CD4-positive, alpha-beta memory T cell (primary cell): Measurements from ENCODE around the gene GLS. TPM values are rescaled to one million over a fixed set of nuclear protein-coding genes. Genes with fewer than 3 reads are reported as not detected.

Experiments used
- CTCF ChIA-PET: fragments of 350-600 bp; sonication (Branson Sonifier 250); formaldehyde crosslinking; loops from one replicate; lab custom pipeline; 2021; ENCODE audit warnings: inconsistent platforms; ENCODE audit not compliant: partially characterized antibody; lab: Charles Lee
- POLR2A ChIA-PET: fragments of 350-600 bp; sonication (Branson Sonifier 250); formaldehyde crosslinking; loops from one replicate; lab custom pipeline; 2021; ENCODE audit not compliant: partially characterized antibody; lab: Charles Lee
- DNase-seq, 5 donors: peaks; one replicate each; pipeline versions ENCODE4 v3.0.0 to v3.0.0-alpha.2; 2020 to 2022; ENCODE audit warnings: mixed read lengths in 1 of 5
- H3K27ac ChIP-seq: one replicate; pipeline ENCODE4 v1.7.0; 2013; ENCODE audit warnings: low read depth, low read length
- H3K27me3 ChIP-seq: 2 replicates; pipeline ENCODE4 v1.7.0; 2013; ENCODE audit warnings: mild to moderate bottlenecking, low read length, moderate library complexity; ENCODE audit not compliant: insufficient read depth
- H3K36me3 ChIP-seq: 2 replicates; pipeline ENCODE4 v1.7.0; 2013; ENCODE audit warnings: mild to moderate bottlenecking, low read length, moderate library complexity; ENCODE audit not compliant: insufficient read depth
- H3K4me1 ChIP-seq: 2 replicates; pipeline ENCODE4 v1.7.0; 2013; ENCODE audit warnings: mild to moderate bottlenecking, low read length, moderate library complexity; ENCODE audit not compliant: insufficient read depth
- H3K4me3 ChIP-seq, 2 donors: one replicate each; pipeline ENCODE4 v1.7.0; 2013; ENCODE audit warnings: low read length in 2 of 2, mild to moderate bottlenecking in 1 of 2
- H3K9me3 ChIP-seq, 2 donors: one replicate each; pipeline ENCODE4 v1.7.0; 2013; ENCODE audit warnings: low read length in 2 of 2, control low read depth in 1 of 2; ENCODE audit not compliant: control insufficient read depth in 1 of 2
- H3K27ac Mint-ChIP-seq, 7 donors: one replicate each; pipeline ENCODE4 v1.8.0; 2020 to 2021; ENCODE audit warnings: mixed read lengths in 7 of 7, mild to moderate bottlenecking in 6 of 7, inconsistent platforms in 3 of 7, moderate library complexity in 3 of 7
- H3K27me3 Mint-ChIP-seq, 2 donors: one replicate each; pipeline ENCODE4 v1.8.0; 2020 to 2021; ENCODE audit warnings: mixed read lengths in 2 of 2
- H3K36me3 Mint-ChIP-seq, 2 donors: one replicate each; pipeline ENCODE4 v1.8.0; 2020 to 2021; ENCODE audit warnings: mixed read lengths in 2 of 2, inconsistent platforms in 1 of 2, mild to moderate bottlenecking in 1 of 2
- H3K4me1 Mint-ChIP-seq, 4 donors: one replicate each; pipeline ENCODE4 v1.8.0; 2020 to 2021; ENCODE audit warnings: mixed read lengths in 4 of 4, mild to moderate bottlenecking in 1 of 4
- H3K4me3 Mint-ChIP-seq, 8 donors: one replicate each; pipeline ENCODE4 v1.8.0; 2020 to 2021; ENCODE audit warnings: mixed read lengths in 8 of 8, mild to moderate bottlenecking in 7 of 8, moderate library complexity in 6 of 8, inconsistent platforms in 3 of 8
- H3K9me3 Mint-ChIP-seq, 8 donors: one replicate each; pipeline ENCODE4 v1.8.0; 2020 to 2021; ENCODE audit warnings: mixed read lengths in 8 of 8, mild to moderate bottlenecking in 5 of 8, inconsistent platforms in 3 of 8, moderate library complexity in 1 of 8
- intact Hi-C: fragments of 100-400 bp; cut with micrococcal nuclease; formaldehyde crosslinking; loops from one replicate; pipeline ENCODE4 v1.15.1; 2023
- polyA plus RNA-seq, 2 donors: library from polyadenylated mRNA; unstranded; fragments of 300-500 nt; fragmentation: Illumina TruSeq; gene quantifications; one replicate each; pipeline ENCODE4 v1.2.3, GENCODE V29; 2021
- total RNA-seq, 2 experiments: library from RNA; stranded (reverse); gene quantifications; one replicate each; pipeline ENCODE4 v1.2.3, GENCODE V29; 2021

The GLS gene
- total and polyA plus RNA-seq, 4 experiments from 2014 or later: 27.0 to 208 (median 132) TPM

DNA sequence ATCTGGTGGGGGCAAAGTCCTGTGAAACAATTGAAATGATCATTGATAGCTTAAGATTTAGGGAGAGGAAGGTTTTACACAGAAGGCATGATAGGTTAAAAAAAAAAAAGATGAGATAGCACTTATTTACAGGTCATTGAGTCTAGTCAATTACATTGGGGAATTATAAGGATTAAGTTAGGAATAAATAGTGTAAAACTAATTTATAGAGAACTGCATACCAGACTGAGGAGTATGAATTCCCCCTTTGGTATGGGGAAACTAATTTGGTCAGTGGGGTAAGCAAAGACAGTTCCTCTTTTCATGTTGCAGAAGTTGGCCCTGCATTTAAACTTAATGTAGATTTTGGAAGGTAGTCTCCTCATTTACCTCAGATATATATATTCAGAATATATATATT lies 10.8 kb downstream of the GLS start:
- POLR2A ChIA-PET: interaction anchor here (7.9 kb wide), 1 partner anchor 11 kb away, joined by 94 read pairs; the partner anchor contains the start of gene GLS
- CTCF ChIA-PET: interaction anchor here (7.6 kb wide), 1 partner anchor 40 kb away, joined by 62 read pairs; no protein-coding TSS in a partner anchor
- H3K9me3 ChIP-seq: no peaks in the 10 kb centered on the region
- no peak overlapping the region for H3K27ac ChIP-seq
- Mint-ChIP-seq H3K4me1 (peaks cover 45 to 84% (median 59%) of the 10 kb centered on the region in 4 donors), H3K4me3 (peak overlapping the region in 5 of 8 donors; percentile 2 to 35 (median 5)), H3K36me3 (peaks cover 14 to 38% of the 10 kb centered on the region in 2 donors), H3K9me3 (peaks cover 0 to 2% (median 0%) of the 10 kb centered on the region in 8 donors), H3K27ac (peak overlapping the region in 6 of 7 donors; percentile 0 to 53 (median 30)), H3K27me3 (no peaks in the 10 kb centered on the region)
- H3K27me3 ChIP-seq: no peaks in the 10 kb centered on the region
- H3K4me3 ChIP-seq: no peak overlapping the region
- intact Hi-C loops: loop anchor here (5.0 kb wide), 1 partner anchor 41 kb away; no protein-coding TSS in a partner anchor
- DNase-seq: no peak
- H3K36me3 ChIP-seq: peaks cover 13% of the 10 kb centered on the region
- H3K4me1 ChIP-seq: peaks cover 76% of the 10 kb centered on the region

DNA sequence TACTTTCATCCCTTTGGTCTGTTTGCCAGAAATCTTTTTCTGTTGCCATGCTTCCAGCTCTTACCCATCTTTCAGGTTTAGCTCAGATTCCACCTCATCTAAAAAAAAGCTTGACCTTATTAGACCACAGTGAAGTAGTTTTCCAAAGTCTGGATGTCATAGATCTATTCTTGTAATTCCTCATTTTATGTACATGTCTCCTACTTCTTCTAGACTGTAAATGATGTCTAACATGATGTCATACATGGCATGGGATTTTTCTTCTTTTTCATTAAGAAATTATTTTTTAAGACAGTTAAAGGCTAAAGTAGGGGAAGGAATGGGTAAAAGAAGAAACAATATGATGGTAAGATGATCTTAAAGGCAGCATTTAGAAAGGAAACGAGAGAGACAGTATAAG lies 11.3 kb downstream of the GLS start:
- H3K27ac Mint-ChIP-seq: peak overlapping the region in 6 of 7 donors; percentile 8 to 72 (median 42)
- H3K36me3 Mint-ChIP-seq: peaks cover 19 to 43% of the 10 kb centered on the region in 2 donors
- H3K4me1 Mint-ChIP-seq: peaks cover 44 to 89% (median 60%) of the 10 kb centered on the region in 4 donors
- no peaks in the 10 kb centered on the region for H3K9me3 ChIP-seq
- DNase-seq: no peak
- no peaks in the 10 kb centered on the region for H3K27me3 ChIP-seq
- POLR2A ChIA-PET: interaction anchor here (7.9 kb wide), 1 partner anchor 11 kb away, joined by 94 read pairs; the partner anchor contains the start of gene GLS
- CTCF ChIA-PET: interaction anchor here (0.8 to 2.9 kb wide), 2 partner anchors 41 to 105 kb away, joined by 3 to 24 read pairs; no protein-coding TSS in a partner anchor
- H3K4me1 ChIP-seq: peaks cover 70% of the 10 kb centered on the region
- no peak overlapping the region for H3K27ac ChIP-seq
- H3K36me3 ChIP-seq: peaks cover 13% of the 10 kb centered on the region
- intact Hi-C loops: loop anchor here (5.0 kb wide), 1 partner anchor 40 kb away; no protein-coding TSS in a partner anchor
- no peaks in the 10 kb centered on the region for H3K9me3 Mint-ChIP-seq
- H3K4me3 ChIP-seq: no peak overlapping the region
- H3K27me3 Mint-ChIP-seq: no peaks in the 10 kb centered on the region
- peak overlapping the region in 3 of 8 donors; percentile 9 to 28 (median 20) for H3K4me3 Mint-ChIP-seq

GRCh38 chr2:190893157-190893556 lies 12.5 kb downstream of the GLS start:
- intact Hi-C loops: loop anchor here (5.0 kb wide), 1 partner anchor 39 kb away; no protein-coding TSS in a partner anchor
- CTCF ChIA-PET: interaction anchor here (0.8 to 2.9 kb wide), 4 partner anchors 10 to 111 kb away, joined by 3 to 24 read pairs (median 7); no protein-coding TSS in a partner anchor

DNA sequence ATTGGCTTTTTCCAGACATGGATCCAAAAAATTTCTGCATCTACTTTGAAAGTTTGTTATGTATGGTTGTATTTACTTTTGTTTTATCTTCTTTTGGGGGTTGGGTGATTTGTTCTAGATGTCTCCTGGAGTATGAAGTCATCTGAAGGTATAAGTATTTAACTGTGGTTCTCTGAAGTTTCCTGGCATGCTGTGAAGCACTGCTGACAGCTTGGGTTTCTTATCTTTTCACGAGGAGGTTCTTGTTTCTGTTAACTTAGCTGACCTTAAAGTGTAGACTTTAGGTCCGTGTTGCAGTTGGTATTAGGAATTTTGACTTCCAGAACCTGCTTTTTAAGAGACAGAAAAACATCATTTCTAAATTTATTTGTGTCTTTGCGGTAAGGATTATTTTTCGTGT lies 15.9 kb downstream of the GLS start:
- no peak overlapping the region for H3K27ac ChIP-seq
- no peaks in the 10 kb centered on the region for H3K27me3 ChIP-seq
- H3K27ac Mint-ChIP-seq: peak overlapping the region in 4 of 7 donors; percentile 16 to 74 (median 58)
- H3K36me3 ChIP-seq: peaks cover 18% of the 10 kb centered on the region
- H3K36me3 Mint-ChIP-seq: peaks cover 23 to 50% of the 10 kb centered on the region in 2 donors
- CTCF ChIA-PET: no interaction called here
- no peak overlapping the region for H3K4me3 Mint-ChIP-seq
- no peaks in the 10 kb centered on the region for H3K9me3 ChIP-seq
- H3K9me3 Mint-ChIP-seq: no peaks in the 10 kb centered on the region
- DNase-seq: no peak
- H3K27me3 Mint-ChIP-seq: no peaks in the 10 kb centered on the region
- peaks cover 16 to 44% (median 28%) of the 10 kb centered on the region in 4 donors for H3K4me1 Mint-ChIP-seq
- H3K4me1 ChIP-seq: peaks cover 25% of the 10 kb centered on the region
- POLR2A ChIA-PET: interaction anchor here (1.1 kb wide), 1 partner anchor 15 kb away, joined by 3 read pairs; the partner anchor contains the start of gene GLS
- no peak overlapping the region for H3K4me3 ChIP-seq
- intact Hi-C loops: no loop called here

More at GRCh38 chr2:190893157-190893556, 12.5 kb downstream of the GLS start:
- no peak overlapping the region for H3K4me3 ChIP-seq
- POLR2A ChIA-PET: interaction anchor here (7.9 kb wide), 1 partner anchor 13 kb away, joined by 94 read pairs; the partner anchor contains the start of gene GLS
- Mint-ChIP-seq H3K9me3 (no peaks in the 10 kb centered on the region), H3K4me1 (peaks cover 37 to 77% (median 52%) of the 10 kb centered on the region in 4 donors), H3K36me3 (peaks cover 19 to 51% of the 10 kb centered on the region in 2 donors), H3K4me3 (no peak overlapping the region), H3K27ac (peak overlapping the region in 3 of 7 donors; percentile 31 to 66 (median 39)), H3K27me3 (no peaks in the 10 kb centered on the region)
- H3K27ac ChIP-seq: no peak overlapping the region
- H3K36me3 ChIP-seq: peaks cover 13% of the 10 kb centered on the region
- no peaks in the 10 kb centered on the region for H3K27me3 ChIP-seq
- peaks cover 58% of the 10 kb centered on the region for H3K4me1 ChIP-seq
- no peaks in the 10 kb centered on the region for H3K9me3 ChIP-seq
- DNase-seq: no peak

- Mint-ChIP-seq H3K27me3 (no peaks in the 10 kb centered on the region), H3K36me3 (peaks cover 27 to 53% of the 10 kb centered on the region in 2 donors), H3K4me1 (peaks cover 13 to 17% (median 16%) of the 10 kb centered on the region in 4 donors), H3K27ac (peak overlapping the region in 5 of 7 donors; percentile 2 to 67 (median 17)), H3K4me3 (no peak overlapping the region), H3K9me3 (no peaks in the 10 kb centered on the region)
- CTCF ChIA-PET: interaction anchor here (0.6 to 1.3 kb wide), 3 partner anchors 38 to 93 kb away, joined by 3 to 6 read pairs (median 4); no protein-coding TSS in a partner anchor
- no peaks in the 10 kb centered on the region for H3K9me3 ChIP-seq
- no peaks in the 10 kb centered on the region for H3K27me3 ChIP-seq
- peaks cover 29% of the 10 kb centered on the region for H3K36me3 ChIP-seq
- H3K27ac ChIP-seq: no peak overlapping the region
- POLR2A ChIA-PET: interaction anchor here (1.0 to 1.2 kb wide), 2 partner anchors 23 to 108 kb away, joined by 3 to 5 read pairs; no protein-coding TSS in a partner anchor
- no peaks in the 10 kb centered on the region for H3K4me1 ChIP-seq
- DNase-seq: no peak
- no peak overlapping the region for H3K4me3 ChIP-seq
- intact Hi-C loops: no loop called here
These were observed 23.3 kb downstream of the GLS start for GRCh38 chr2:190903693-190904450.

GRCh38 chr2:190904640-190905261 lies 24.1 kb downstream of the GLS start:
- no peak overlapping the region for H3K4me3 ChIP-seq
- H3K27me3 ChIP-seq: no peaks in the 10 kb centered on the region
- peaks cover 29% of the 10 kb centered on the region for H3K36me3 ChIP-seq
- Mint-ChIP-seq H3K27ac (peak overlapping the region in 2 of 7 donors; percentile 64 to 66), H3K4me3 (no peak overlapping the region), H3K4me1 (peaks cover 15 to 19% (median 18%) of the 10 kb centered on the region in 4 donors), H3K27me3 (no peaks in the 10 kb centered on the region), H3K36me3 (peaks cover 30 to 56% of the 10 kb centered on the region in 2 donors), H3K9me3 (no peaks in the 10 kb centered on the region)
- no peak for DNase-seq
- CTCF ChIA-PET: interaction anchor here (1.3 kb wide), 1 partner anchor 54 kb away, joined by 5 read pairs; no protein-coding TSS in a partner anchor
- H3K9me3 ChIP-seq: no peaks in the 10 kb centered on the region
- H3K4me1 ChIP-seq: no peaks in the 10 kb centered on the region
- H3K27ac ChIP-seq: no peak overlapping the region
- intact Hi-C loops: no loop called here
- POLR2A ChIA-PET: interaction anchor here (1.2 kb wide), 1 partner anchor 23 kb away, joined by 5 read pairs; no protein-coding TSS in a partner anchor
